ENCODE data around the gene CCNY.

CCNY gene

DNA sequence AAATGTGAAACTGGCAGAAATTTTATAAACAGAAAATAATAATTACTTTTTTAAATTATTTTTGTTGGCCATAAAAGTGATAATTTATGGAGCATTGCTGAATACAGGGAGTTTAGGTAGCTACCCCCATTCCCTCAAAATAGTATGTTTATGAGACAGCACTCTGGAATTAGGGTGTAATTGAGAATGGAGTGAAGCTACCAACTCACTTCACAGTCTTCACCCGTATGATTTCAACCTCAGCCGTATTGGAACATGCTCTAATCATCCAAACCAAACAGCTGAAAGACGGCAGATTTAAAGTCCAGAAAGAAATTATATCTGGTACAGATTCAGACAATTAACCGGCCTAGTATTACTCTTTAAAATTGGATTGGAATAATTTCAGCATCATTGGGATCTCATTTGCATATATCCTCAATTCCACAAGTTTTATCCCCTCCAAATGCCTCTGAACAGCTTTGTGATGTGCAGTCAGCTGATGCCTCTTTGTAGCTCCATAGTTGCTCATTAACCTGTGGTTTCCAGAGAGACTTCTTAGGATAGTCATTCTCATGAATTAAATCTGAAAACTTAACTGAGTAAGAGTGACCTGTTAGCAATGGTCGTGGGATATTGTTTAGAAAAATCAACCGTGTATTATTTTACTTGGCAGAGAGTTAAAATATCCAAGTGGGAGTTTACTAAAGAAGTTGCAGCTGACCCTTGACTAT, 209.7 kb downstream of the CCNY start:
- TF ChIP-seq FOXP2 (optimal IDR thresholded peaks at IDR 0.05; ENCODE audit: borderline replicate concordance, extremely low read depth, extremely low read length, insufficient read depth) = no peak
- TF ChIP-seq, protein P1, sequence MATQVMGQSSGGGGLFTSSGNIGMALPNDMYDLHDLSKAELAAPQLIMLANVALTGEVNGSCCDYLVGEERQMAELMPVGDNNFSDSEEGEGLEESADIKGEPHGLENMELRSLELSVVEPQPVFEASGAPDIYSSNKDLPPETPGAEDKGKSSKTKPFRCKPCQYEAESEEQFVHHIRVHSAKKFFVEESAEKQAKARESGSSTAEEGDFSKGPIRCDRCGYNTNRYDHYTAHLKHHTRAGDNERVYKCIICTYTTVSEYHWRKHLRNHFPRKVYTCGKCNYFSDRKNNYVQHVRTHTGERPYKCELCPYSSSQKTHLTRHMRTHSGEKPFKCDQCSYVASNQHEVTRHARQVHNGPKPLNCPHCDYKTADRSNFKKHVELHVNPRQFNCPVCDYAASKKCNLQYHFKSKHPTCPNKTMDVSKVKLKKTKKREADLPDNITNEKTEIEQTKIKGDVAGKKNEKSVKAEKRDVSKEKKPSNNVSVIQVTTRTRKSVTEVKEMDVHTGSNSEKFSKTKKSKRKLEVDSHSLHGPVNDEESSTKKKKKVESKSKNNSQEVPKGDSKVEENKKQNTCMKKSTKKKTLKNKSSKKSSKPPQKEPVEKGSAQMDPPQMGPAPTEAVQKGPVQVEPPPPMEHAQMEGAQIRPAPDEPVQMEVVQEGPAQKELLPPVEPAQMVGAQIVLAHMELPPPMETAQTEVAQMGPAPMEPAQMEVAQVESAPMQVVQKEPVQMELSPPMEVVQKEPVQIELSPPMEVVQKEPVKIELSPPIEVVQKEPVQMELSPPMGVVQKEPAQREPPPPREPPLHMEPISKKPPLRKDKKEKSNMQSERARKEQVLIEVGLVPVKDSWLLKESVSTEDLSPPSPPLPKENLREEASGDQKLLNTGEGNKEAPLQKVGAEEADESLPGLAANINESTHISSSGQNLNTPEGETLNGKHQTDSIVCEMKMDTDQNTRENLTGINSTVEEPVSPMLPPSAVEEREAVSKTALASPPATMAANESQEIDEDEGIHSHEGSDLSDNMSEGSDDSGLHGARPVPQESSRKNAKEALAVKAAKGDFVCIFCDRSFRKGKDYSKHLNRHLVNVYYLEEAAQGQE (IDR thresholded peaks at IDR 0.05; ENCODE audit: insufficient read depth in 1 of 2, low read depth in 2 of 2, low read length in 2 of 2) = no peak
- no peak for TF ChIP-seq TAF1 (IDR thresholded peaks at IDR 0.05; ENCODE audit: borderline replicate concordance, insufficient read depth, low read length)
- TF ChIP-seq SIN3A (IDR thresholded peaks at IDR 0.05; ENCODE audit: borderline replicate concordance, insufficient read depth, low read length) = no peak
- TF ChIP-seq POLR2AphosphoS5 (IDR thresholded peaks at IDR 0.05; ENCODE audit: low read depth, low read length) = no peak

GRCh38 chr10:35546824-35547225, 210.5 kb downstream of the CCNY start:
- TF ChIP-seq POLR2AphosphoS5 (IDR thresholded peaks at IDR 0.05; ENCODE audit: low read depth, low read length) (no peak), SIN3A (IDR thresholded peaks at IDR 0.05; ENCODE audit: borderline replicate concordance, insufficient read depth, low read length) (no peak), FOXP2 (optimal IDR thresholded peaks at IDR 0.05; ENCODE audit: borderline replicate concordance, extremely low read depth, extremely low read length, insufficient read depth) (no peak), TAF1 (IDR thresholded peaks at IDR 0.05; ENCODE audit: borderline replicate concordance, insufficient read depth, low read length) (no peak)
- TF ChIP-seq, protein P1 (IDR thresholded peaks at IDR 0.05; ENCODE audit: insufficient read depth in 1 of 2, low read depth in 2 of 2, low read length in 2 of 2) = no peak

GRCh38 chr10:35552650-35553342, 216.5 kb downstream of the CCNY start:
- TF ChIP-seq SIN3A (IDR thresholded peaks at IDR 0.05; ENCODE audit: borderline replicate concordance, insufficient read depth, low read length) (no peak), TAF1 (IDR thresholded peaks at IDR 0.05; ENCODE audit: borderline replicate concordance, insufficient read depth, low read length) (no peak), FOXP2 (optimal IDR thresholded peaks at IDR 0.05; ENCODE audit: borderline replicate concordance, extremely low read depth, extremely low read length, insufficient read depth) (no peak), POLR2AphosphoS5 (IDR thresholded peaks at IDR 0.05; ENCODE audit: low read depth, low read length) (no peak)
- TF ChIP-seq, protein P1 (IDR thresholded peaks at IDR 0.05; ENCODE audit: insufficient read depth in 1 of 2, low read depth in 2 of 2, low read length in 2 of 2) = no peak

- TF ChIP-seq, protein P1 (IDR thresholded peaks at IDR 0.05; ENCODE audit: insufficient read depth in 1 of 2, low read depth in 2 of 2, low read length in 2 of 2) = no peak
- no peak for TF ChIP-seq POLR2AphosphoS5 (IDR thresholded peaks at IDR 0.05; ENCODE audit: low read depth, low read length)
- TF ChIP-seq TAF1 (IDR thresholded peaks at IDR 0.05; ENCODE audit: borderline replicate concordance, insufficient read depth, low read length) = no peak
- no peak for TF ChIP-seq SIN3A (IDR thresholded peaks at IDR 0.05; ENCODE audit: borderline replicate concordance, insufficient read depth, low read length)
- no peak for TF ChIP-seq FOXP2 (optimal IDR thresholded peaks at IDR 0.05; ENCODE audit: borderline replicate concordance, extremely low read depth, extremely low read length, insufficient read depth)
Measured at GRCh38 chr10:35554036-35554435, 217.7 kb downstream of the CCNY start.
